ENCODE results near the gene PLA1A. TPM values are rescaled to one million over a fixed set of nuclear protein-coding genes. Genes with fewer than 3 reads are reported as not detected.

PLA1A gene
- total RNA-seq, 2 experiments from 2014 or later = not detected

DNA sequence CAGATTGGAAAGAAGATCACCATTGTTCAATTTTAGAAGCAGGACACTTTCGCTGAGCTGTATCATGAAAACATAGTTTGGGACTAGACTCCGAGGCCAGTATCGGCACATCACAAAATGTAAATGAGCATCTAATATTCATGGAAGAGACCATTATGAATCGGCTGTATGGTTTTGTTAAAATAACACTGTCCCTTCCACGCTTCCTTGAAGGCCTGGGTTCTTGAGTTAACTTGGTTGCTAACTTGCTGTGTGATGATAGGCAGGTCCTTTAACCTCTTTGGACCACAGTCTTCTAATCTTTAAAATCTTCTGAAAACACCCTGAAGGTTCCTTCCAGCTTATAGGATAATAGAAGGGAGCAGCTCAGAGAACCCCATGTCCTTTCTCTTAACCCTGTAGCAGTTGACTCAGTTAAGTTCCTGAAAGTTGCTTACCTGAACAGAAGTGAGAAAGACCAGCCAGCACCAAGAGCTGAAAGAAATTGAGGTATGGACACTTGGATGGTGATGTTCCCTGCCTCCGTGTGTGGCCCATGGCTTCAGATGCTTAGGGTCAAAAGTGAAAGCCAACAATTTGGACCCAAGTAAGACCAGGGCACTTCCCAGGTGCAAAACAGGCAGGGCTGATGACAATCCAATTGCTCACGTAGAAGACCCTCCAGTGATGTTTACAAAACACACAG is 40.4 kb upstream of the PLA1A start:
- H3K36me3 ChIP-seq (ENCODE audit: insufficient read depth, low read length) = no peaks in the 10 kb centered on the region
- Mint-ChIP-seq H3K27ac (no peak overlapping the region), H3K9me3 (no peaks in the 10 kb centered on the region), H3K4me3 (no peak overlapping the region), H3K27me3 (no peaks in the 10 kb centered on the region), H3K4me1 (ENCODE audit: low read depth) (peaks cover 6% of the 10 kb centered on the region), H3K36me3 (ENCODE audit: low read depth) (no peaks in the 10 kb centered on the region)
- POLR2A ChIA-PET = interaction anchor here (0.7 to 1.3 kb wide), 2 partner anchors 94 to 120 kb away, joined by 3 read pairs; partner anchors contain the start of gene TMEM39A
- peaks cover 18% of the 10 kb centered on the region for H3K4me1 ChIP-seq (ENCODE audit: insufficient read depth, low read length)
- intact Hi-C loops (cut with DNase I, micrococcal nuclease) = loop anchor here (5.0 to 10.0 kb wide), 2 partner anchors 93 to 675 kb away; partner anchors contain the start of genes POGLUT1 (in 1 of the 2) and TMEM39A (in 1 of the 2)
- H3K27ac ChIP-seq (ENCODE audit: low read depth in 1 of 2, low read length in 2 of 2) = no peak overlapping the region
- TF ChIP-seq CTCF (IDR thresholded peaks at IDR 0.05) = no peak
- CTCF ChIA-PET = no interaction called here
- no peak for DNase-seq
- no peaks in the 10 kb centered on the region for H3K9me3 ChIP-seq (ENCODE audit: control insufficient read depth in 1 of 2, insufficient read depth in 1 of 2, low read length in 2 of 2)
- ATAC-seq (ENCODE audit: poor library complexity) = no peak
- H3K27me3 ChIP-seq (ENCODE audit: control insufficient read depth in 1 of 2, insufficient read depth in 2 of 2, low read length in 2 of 2) = no peaks in the 10 kb centered on the region
- no peak overlapping the region for H3K4me3 ChIP-seq (ENCODE audit: low read length)

- DNase-seq = no peak
- no peaks in the 10 kb centered on the region for H3K9me3 Mint-ChIP-seq
- TF ChIP-seq CTCF (IDR thresholded peaks at IDR 0.05) = no peak
- H3K4me3 Mint-ChIP-seq = no peak overlapping the region
- H3K4me1 ChIP-seq (ENCODE audit: insufficient read depth, low read length) = peaks cover 22% of the 10 kb centered on the region
- H3K27me3 Mint-ChIP-seq = no peaks in the 10 kb centered on the region
- H3K36me3 ChIP-seq (ENCODE audit: insufficient read depth, low read length) = no peaks in the 10 kb centered on the region
- CTCF ChIA-PET = no interaction called here
- H3K27ac ChIP-seq (ENCODE audit: low read depth in 1 of 2, low read length in 2 of 2) = no peak overlapping the region
- intact Hi-C loops (cut with DNase I, micrococcal nuclease) = loop anchor here (5.0 to 10.0 kb wide), 2 partner anchors 93 to 676 kb away; partner anchors contain the start of genes POGLUT1 (in 1 of the 2) and TMEM39A (in 1 of the 2)
- no peaks in the 10 kb centered on the region for H3K27me3 ChIP-seq (ENCODE audit: control insufficient read depth in 1 of 2, insufficient read depth in 2 of 2, low read length in 2 of 2)
- H3K4me1 Mint-ChIP-seq (ENCODE audit: low read depth) = peaks cover 6% of the 10 kb centered on the region
- no peaks in the 10 kb centered on the region for H3K36me3 Mint-ChIP-seq (ENCODE audit: low read depth)
- no peaks in the 10 kb centered on the region for H3K9me3 ChIP-seq (ENCODE audit: control insufficient read depth in 1 of 2, insufficient read depth in 1 of 2, low read length in 2 of 2)
- H3K4me3 ChIP-seq (ENCODE audit: low read length) = no peak overlapping the region
- H3K27ac Mint-ChIP-seq = no peak overlapping the region
- POLR2A ChIA-PET = interaction anchor here (0.7 to 1.3 kb wide), 2 partner anchors 94 to 120 kb away, joined by 3 read pairs; partner anchors contain the start of gene TMEM39A
- ATAC-seq (ENCODE audit: poor library complexity) = no peak
These were observed 39.8 kb upstream of the PLA1A start for GRCh38 chr3:119557877-119558269.

DNA sequence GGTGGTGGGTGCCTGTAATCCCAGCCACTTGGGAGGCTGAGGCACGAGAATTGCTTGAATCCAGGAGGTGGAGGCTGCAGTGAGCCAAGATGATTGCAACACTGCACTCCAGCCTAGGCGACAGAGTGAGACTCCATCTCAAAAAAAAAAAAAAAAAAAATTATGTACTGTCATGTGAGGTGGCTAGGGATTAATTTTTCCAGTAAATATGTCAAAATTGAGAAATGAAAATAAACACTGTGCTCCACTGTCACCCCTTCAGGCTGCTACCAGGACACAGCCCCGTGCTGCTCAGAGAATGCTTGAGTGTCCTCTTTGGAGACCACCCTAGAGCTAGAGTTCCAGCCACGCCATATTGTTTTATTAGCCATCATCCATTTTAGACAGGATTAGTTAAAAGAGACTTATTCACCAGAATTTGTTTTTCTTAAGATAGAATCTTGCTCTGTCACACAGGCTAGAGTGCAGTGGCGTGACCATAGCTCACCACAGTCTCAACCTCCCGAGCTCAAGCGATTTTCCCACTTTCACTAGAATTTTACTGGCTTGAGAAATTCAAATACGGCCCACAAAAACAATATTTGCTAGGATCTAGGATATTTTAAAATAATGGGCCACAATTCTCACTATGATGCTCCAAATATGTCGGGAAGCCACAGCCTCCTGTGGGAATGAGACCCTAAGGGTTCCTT is 38.9 kb upstream of the PLA1A start:
- Mint-ChIP-seq H3K9me3 (no peaks in the 10 kb centered on the region), H3K36me3 (ENCODE audit: low read depth) (no peaks in the 10 kb centered on the region), H3K4me3 (no peak overlapping the region), H3K27me3 (no peaks in the 10 kb centered on the region), H3K4me1 (ENCODE audit: low read depth) (peaks cover 6% of the 10 kb centered on the region), H3K27ac (no peak overlapping the region)
- DNase-seq (no peak), ATAC-seq (ENCODE audit: poor library complexity) (no peak)
- H3K36me3 ChIP-seq (ENCODE audit: insufficient read depth, low read length) = no peaks in the 10 kb centered on the region
- H3K27ac ChIP-seq (ENCODE audit: low read depth in 1 of 2, low read length in 2 of 2) = no peak overlapping the region
- ChIA-PET POLR2A (interaction anchor here (1.3 kb wide), 1 partner anchor 95 kb away, joined by 3 read pairs; the partner anchor contains the start of gene TMEM39A), CTCF (no interaction called here)
- peaks cover 22% of the 10 kb centered on the region for H3K4me1 ChIP-seq (ENCODE audit: insufficient read depth, low read length)
- intact Hi-C loops (cut with DNase I, micrococcal nuclease) = loop anchor here (5.0 to 10.0 kb wide), 2 partner anchors 94 to 676 kb away; partner anchors contain the start of genes POGLUT1 (in 1 of the 2) and TMEM39A (in 1 of the 2)
- TF ChIP-seq CTCF (IDR thresholded peaks at IDR 0.05) = no peak
- H3K9me3 ChIP-seq (ENCODE audit: control insufficient read depth in 1 of 2, insufficient read depth in 1 of 2, low read length in 2 of 2) = no peaks in the 10 kb centered on the region
- H3K27me3 ChIP-seq (ENCODE audit: control insufficient read depth in 1 of 2, insufficient read depth in 2 of 2, low read length in 2 of 2) = no peaks in the 10 kb centered on the region
- peak overlapping the region; percentile 24 for H3K4me3 ChIP-seq (ENCODE audit: low read length)
